HTR-8/SVneo (cell line): ENCODE results near the gene SPDYE1.
A peak's percentile ranks its signal among the peaks of the same experiment; 100 is the strongest.
"Not testable (repeated sequence)": the region's sequence is repeated elsewhere in the genome, so short reads cannot be mapped to it uniquely, and the experiment has no call there.

Experiments used
- DNase-seq: peaks from one replicate; pipeline ENCODE4 v3.0.0; 2011; ENCODE audit warnings: low spot score, mixed read lengths; ENCODE audit not compliant: insufficient read length
- FAIRE-seq: peaks from 2 replicates; lab custom pipeline; 2011; peaks lifted over from hg19 to GRCh38; lab: Jason Lieb, UNC

The SPDYE1 gene

DNA sequence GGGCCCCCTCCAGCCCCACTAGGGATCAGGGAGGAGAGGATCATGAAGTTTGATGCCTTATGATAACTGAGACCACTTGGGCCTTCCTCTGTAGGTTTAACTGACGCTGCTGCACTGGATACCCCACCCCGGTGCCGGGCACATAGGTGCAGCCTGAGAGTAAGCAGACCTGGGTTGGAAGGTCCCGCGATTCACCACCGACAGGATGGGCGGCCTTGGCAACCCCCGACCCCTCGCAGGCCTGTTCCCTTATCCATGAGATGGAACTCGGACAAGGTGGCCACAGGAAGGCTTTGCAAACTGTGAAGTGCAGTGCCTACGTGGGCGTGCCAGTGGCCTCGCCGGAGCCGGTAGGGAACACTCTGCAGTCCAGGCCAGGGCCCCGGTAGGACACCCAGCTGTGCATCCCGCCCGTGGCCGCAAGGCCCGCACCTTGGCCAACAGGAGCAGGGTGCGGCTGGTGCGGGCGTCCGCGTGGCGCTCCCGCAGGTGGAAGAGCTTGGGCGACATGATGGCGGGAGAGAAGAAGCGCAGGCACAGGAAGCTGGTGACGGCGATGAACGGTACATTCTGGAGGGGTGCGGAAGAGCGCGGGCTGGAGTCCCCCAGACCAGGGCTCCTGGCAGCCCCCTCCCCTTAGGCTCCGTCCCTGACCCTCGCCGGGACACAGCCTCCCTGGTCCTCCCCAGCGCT is 42.2 kb downstream of the SPDYE1 start:
- FAIRE-seq, DNase-seq: not testable (repeated sequence)

- FAIRE-seq, DNase-seq: not testable (repeated sequence)
These were observed 42.8 kb downstream of the SPDYE1 start for GRCh38 chr7:44040493-44040891.

DNA sequence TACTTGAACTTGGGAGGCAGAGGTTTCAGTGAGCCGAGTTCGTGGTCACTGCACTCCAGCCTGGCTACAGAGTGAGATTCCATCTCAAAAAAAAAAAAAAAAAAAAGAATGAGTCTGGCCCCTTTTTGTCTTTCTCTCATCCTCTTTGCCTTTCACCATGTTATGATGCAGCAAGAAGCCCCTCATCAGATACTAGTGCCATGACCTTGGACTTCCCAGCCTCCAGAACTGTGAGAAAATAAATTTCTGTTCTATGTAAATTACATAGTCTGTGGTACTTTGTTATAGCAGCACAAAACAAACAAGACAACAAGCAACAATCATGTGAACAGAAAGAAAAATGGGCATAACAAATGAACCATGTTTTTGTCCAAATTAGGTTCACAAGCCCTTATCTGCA is 44.5 kb downstream of the SPDYE1 start:
- DNase-seq, result no peak
- FAIRE-seq, result no peak

DNA sequence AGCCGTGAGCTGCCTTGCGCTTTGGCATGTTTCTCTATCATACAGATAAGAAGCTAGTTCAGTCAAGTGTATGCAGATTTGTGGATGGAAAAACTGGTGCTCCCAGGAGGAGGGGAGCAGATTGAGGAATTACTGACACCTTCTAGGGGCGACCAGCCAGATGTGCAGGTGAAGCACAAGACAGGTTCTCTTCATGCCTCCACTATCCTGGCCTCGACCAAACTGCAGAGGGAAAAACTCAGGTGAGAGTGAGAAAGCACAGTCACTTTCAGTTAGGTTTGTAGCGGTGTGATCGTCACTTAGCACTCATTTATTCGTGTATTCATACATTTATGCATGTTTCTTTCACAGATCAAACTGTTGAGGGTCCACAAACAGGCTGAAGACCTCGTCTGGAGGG is 46.2 kb downstream of the SPDYE1 start:
- DNase-seq, result no peak
- FAIRE-seq, result no peak

DNA sequence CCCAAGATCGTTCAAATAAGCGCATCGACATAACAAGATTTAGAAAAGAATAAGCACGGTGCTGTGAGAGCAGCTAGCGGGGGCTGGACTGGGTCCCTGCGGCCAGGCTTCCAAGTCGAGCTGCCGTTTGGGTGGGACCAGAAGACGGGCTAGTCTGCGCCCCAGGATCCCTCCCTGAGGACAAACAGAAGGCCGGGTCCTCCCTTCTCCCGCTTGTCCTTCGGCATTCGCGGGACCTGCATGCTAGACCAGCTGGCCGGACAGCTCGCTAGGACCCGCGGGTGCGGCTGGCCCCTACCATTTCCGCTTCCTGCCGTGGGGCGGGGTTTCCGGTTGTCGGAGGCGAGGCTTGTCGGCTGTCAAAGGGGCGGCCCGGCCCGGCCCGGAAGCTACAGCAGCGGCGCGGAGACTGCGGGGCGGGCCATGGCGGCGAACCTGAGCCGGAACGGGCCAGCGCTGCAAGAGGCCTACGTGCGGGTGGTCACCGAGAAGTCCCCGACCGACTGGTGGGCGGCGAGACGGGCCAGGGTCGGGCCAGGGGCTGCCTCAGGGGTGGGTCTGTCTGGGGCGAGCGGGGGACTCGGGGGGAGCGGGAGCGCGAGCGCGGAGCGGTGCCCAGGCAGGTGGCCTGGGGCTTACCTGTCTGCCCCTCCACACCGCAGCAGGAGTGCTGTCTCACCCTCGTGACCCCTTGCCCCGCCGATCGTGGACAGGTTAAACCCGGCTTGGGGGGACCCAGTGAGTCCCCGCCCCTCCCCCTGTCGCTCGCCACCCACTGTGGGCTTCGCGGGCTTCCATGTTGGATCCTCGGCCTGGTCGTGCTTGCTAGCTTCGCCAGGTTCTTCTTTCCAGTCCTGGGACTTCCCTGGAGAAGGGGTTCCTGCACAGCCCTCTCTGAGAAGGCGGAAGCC is 46.9 kb downstream of the SPDYE1 start, which contains the start of gene DBNL:
DBNL (plus strand) TSS at position 388 of the 911 bp plus-strand sequence; CDS start at position 424, 36 bp downstream.
- DNase-seq (peak; percentile 93), FAIRE-seq (peak; percentile 38)

- DNase-seq (no peak), FAIRE-seq (no peak)
These were observed 47.7 kb downstream of the SPDYE1 start for GRCh38 chr7:44045226-44046014.

DNA sequence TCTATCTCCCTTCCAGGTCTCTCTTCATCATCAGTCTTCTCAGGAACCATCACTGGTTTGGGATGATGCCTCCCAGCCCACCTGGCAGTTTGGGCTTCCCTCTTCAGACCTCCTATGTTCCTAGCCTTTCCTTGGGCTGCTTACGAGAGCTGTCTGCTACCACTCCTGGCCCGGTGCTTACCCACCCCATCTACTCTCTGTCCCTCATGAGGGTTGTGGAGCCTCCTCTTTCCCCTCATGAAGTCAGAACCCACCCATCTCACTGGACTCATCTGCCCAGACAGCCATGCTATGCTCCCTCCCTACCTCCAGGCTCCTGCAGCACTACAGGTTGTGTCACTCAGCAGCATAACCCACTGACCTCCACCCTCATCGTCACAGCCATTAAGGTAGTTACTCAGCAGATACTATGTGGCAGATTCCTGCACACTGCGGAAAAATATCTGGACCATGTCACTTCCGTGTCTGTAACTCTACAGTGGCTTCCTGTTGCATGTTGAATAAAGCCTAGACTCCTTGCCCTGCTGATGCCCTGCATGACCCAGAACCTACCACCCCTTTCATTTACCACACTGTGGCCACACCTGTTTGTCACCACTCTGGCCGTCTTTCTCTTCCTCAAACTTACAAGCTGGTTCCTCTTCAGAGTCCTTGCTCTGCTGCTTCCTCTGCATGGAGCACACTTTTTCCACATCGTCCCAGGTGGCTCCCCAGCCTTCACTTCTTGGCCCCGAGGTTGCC is 48.8 kb downstream of the SPDYE1 start:
- FAIRE-seq, result no peak
- DNase-seq, result no peak

GRCh38 chr7:44048031-44048795 is 50.5 kb downstream of the SPDYE1 start:
- DNase-seq, result no peak
- FAIRE-seq, result no peak

GRCh38 chr7:44050121-44050914 is 52.6 kb downstream of the SPDYE1 start:
- no peak for DNase-seq
- no peak for FAIRE-seq

GRCh38 chr7:44050915-44051560 is 53.3 kb downstream of the SPDYE1 start:
- no peak for DNase-seq
- FAIRE-seq, result no peak

DNA sequence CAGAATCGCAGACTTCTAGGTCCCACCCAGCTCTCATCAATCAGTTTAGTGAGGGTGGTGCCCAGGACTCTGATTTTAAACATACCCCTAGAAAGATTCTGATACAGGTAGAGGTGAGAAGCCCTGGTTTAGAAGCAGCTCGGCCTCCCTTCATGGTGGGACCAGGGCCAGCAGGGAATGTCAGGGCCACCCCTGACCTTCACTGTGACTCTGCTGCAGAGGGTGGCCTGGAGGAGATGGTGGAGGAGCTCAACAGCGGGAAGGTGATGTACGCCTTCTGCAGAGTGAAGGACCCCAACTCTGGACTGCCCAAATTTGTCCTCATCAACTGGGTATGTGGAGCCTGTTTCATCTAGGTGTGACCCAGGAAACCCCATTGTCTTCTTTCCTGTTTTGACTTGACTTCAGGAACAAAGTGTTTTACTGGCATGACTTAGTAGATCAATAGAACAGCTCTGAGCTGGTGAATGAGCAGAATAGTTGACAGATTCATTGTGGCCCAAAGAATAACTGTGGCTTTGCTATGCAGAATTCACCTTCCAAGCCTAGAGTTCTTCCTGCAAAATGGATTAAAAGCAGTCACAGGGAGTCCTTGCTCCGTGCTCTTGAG is 54.0 kb downstream of the SPDYE1 start:
- FAIRE-seq (no peak), DNase-seq (no peak)

DNA sequence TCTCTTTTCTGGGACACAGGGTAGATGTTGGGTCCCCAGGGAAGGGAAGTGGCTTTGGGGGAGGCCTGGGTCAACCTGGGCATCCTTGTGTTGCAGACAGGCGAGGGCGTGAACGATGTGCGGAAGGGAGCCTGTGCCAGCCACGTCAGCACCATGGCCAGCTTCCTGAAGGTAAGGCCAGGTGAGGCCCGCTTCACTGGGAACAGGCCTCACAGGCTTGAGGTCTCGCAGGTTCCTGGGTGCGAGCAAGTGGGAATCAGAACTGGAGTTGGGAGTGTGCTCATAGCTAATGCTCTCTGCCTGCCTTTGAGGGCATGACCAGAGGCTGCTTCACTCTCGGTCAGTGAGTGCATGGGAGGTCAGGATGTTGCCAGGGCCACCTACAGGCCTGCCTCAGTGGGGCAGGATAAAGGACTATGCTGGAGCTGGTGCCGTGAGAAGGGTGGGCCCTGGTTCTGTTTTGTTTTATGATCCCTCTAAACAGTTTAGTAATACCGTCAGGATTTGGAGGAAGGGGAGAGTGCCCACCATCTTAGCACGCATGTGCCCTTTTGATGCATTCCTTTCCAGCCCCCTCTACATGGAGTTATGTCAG is 55.2 kb downstream of the SPDYE1 start:
- FAIRE-seq, result no peak

GRCh38 chr7:44056681-44057080 is 59.0 kb downstream of the SPDYE1 start:
- no peak for FAIRE-seq
- no peak for DNase-seq

More for the DNA sequence above, 55.2 kb downstream of the SPDYE1 start:
- no peak for DNase-seq

DNA sequence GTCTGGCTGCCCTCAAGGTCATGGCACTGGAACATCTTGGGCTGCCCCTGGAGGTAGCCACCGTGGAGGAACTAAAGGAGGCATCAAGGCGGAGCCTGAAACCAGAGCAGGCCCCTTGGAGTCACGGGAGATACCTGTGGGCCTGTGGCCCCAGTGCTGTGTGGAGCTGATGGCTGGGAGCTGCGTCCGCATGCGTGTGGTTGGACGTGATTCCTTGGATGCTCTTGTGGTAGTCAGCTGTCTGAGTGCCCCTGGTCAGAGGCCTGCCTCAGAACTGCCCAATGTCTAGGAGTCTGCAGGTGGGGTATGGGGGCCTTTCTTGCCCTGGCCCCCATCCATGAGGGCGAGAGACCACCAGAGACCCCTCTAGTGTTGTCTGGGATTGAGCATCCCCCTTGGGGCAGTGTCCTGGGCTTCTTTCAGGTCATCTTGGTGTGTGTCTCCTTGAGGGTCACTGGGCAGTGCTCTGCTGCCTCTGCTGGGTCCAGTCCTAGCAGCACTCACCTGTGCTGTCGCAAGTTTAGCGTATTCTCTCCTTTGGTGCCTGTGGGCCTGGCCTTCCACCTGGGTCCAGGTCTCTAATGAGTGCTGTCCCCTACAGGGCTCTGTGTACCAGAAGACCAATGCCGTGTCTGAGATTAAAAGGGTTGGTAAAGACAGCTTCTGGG is 59.6 kb downstream of the SPDYE1 start:
- FAIRE-seq (no peak), DNase-seq (no peak)

DNA sequence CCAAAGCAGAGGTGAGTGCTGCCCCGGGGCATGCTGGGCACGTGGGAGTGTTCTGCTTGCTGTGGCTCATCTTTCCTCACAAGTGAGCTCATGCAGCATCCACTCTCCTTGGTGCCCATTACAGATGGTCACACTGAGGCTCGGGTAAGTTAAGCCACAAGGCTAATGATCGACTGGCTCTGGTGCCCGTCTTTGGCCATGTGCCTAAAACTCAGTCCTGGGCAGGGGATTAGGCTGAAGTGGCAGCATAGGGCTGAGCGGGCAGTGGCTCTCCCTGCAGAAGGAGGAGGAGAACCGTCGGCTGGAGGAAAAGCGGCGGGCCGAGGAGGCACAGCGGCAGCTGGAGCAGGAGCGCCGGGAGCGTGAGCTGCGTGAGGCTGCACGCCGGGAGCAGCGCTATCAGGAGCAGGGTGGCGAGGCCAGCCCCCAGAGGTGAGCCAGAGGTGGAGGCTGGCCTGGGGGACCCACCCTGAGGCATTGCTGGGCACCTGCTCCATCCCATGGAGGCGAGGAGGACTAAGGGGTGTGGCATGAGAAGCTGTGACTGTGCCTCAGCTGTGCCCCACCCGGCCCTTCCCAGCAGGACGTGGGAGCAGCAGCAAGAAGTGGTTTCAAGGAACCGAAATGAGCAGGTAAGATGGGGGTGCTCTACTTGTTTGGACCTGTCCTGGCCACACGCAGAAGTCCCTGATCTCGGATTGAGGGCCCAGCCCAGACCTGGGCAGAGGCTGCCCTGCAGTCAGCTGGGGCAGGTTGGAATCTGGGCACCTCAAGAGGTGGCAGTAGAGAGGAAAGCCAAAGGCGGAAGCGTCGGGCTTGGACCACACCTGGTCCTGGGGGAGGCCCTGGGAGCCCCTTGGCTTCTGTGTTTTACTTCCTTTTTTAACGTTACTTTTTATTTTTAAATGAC is 60.4 kb downstream of the SPDYE1 start:
- no peak for FAIRE-seq
- no peak for DNase-seq
